HepG2 (cell line): ENCODE measurements around the gene PIEZO1. TPM values are rescaled to one million over a fixed set of nuclear protein-coding genes. Genes with fewer than 3 reads are reported as not detected.

Source experiments
- ATAC-seq: fragments of 200-7000 bp; cut with Tn5 transposase; 3 replicates; pipeline ENCODE4 v1.9.1; 2020; ENCODE audit warnings: mild to moderate bottlenecking, moderate library complexity
- BruUV-seq: library from RNA; stranded (reverse); fragments of 400-500 nt; replicated peaks from 2 replicates; lab custom pipeline; 2021; lab: Mats Ljungman, UMichigan
- CTCF ChIA-PET: fragments of 300-600 bp; formaldehyde crosslinking; extraction: SDS; loops from one replicate; lab custom pipeline; 2021; ENCODE audit warnings: low total read pairs, inconsistent platforms, low intra/inter-chr PET ratio; lab: Yijun Ruan, JAX
- POLR2A ChIA-PET: fragments of 350-600 bp; sonication (Branson Sonifier 250); formaldehyde crosslinking; loops from one replicate; lab custom pipeline; 2020; ENCODE audit warnings: antibody characterized with exemption, inconsistent platforms; lab: Yijun Ruan, JAX
- DNase-seq: peaks from one replicate; pipeline ENCODE4 v3.0.0-alpha.2; 2015; ENCODE audit warnings: low spot score
- FAIRE-seq: peaks from 3 replicates; lab custom pipeline; 2011; peaks lifted over from hg19 to GRCh38; lab: Jason Lieb, UNC
- H2AFZ ChIP-seq: one replicate; pipeline ENCODE4 v1.6.1; 2011; ENCODE audit warnings: low read length, inconsistent platforms
- H3K27ac ChIP-seq: fragments of 300-600 bp; 3 replicates; pipeline ENCODE4 v1.8.0; 2011; ENCODE audit warnings: mixed run types, mild to moderate bottlenecking, mixed read lengths, low read length, inconsistent platforms; ENCODE audit not compliant: insufficient read depth; ENCODE audit errors: extremely low read length
- H3K27me3 ChIP-seq, 2 experiments: fragments of 200-600 bp in 1 of 2; 2 replicates in 1 of 2; 3 replicates in 1 of 2; pipeline versions ENCODE4 v1.6.0 to v1.8.0; 2011; ENCODE audit warnings: low read length in 2 of 2, mild to moderate bottlenecking in 2 of 2, moderate library complexity in 2 of 2, inconsistent platforms in 1 of 2; ENCODE audit not compliant: insufficient read depth in 2 of 2, control insufficient read depth in 1 of 2
- H3K36me3 ChIP-seq, 2 experiments: fragments of 200-600 bp in 1 of 2; replicated peaks in 1 of 2; 2 replicates in 1 of 2; 3 replicates in 1 of 2; pipeline versions ENCODE4 v1.5.1 to v1.8.0; 2011; ENCODE audit warnings: low read length in 2 of 2, inconsistent platforms in 1 of 2; ENCODE audit not compliant: insufficient read depth in 2 of 2, control insufficient read depth in 1 of 2
- H3K4me1 ChIP-seq: 2 replicates; pipeline ENCODE4 v1.5.1; 2012; ENCODE audit warnings: low read length, inconsistent platforms; ENCODE audit not compliant: insufficient read depth
- H3K4me2 ChIP-seq: 2 replicates; pipeline ENCODE4 v1.6.0; 2011; ENCODE audit warnings: low read depth, low read length, inconsistent platforms
- H3K4me3 ChIP-seq, 3 experiments: fragments of 200-600 bp in 1 of 3; sonication (generic), shearing (Covaris generic) in 1 of 3; replicated peaks in 1 of 3; 2 replicates each; pipeline ENCODE4 v1.5.1; 2011 to 2016; ENCODE audit warnings: low read length in 3 of 3, inconsistent platforms in 2 of 3, low read depth in 2 of 3, mild to moderate bottlenecking in 2 of 3, control low read depth in 1 of 3, mixed read lengths in 1 of 3; ENCODE audit not compliant: insufficient read depth in 1 of 3
- H3K79me2 ChIP-seq: one replicate; pipeline ENCODE4 v1.6.1; 2011; ENCODE audit warnings: low read length, inconsistent platforms; ENCODE audit not compliant: insufficient read depth
- H3K9ac ChIP-seq: 2 replicates; pipeline ENCODE4 v1.6.0; 2011; ENCODE audit warnings: mild to moderate bottlenecking, low read depth, low read length, inconsistent platforms; ENCODE audit not compliant: insufficient read depth
- H3K9me3 ChIP-seq: 2 replicates; pipeline ENCODE4 v1.5.1; 2012; ENCODE audit warnings: mild to moderate bottlenecking, low read length
- H4K20me1 ChIP-seq: 2 replicates; pipeline ENCODE4 v1.6.0; 2011; ENCODE audit warnings: inconsistent platforms, mild to moderate bottlenecking, low read length, moderate library complexity; ENCODE audit not compliant: insufficient read depth
- AGO2 ChIP-seq: fragments of 200-400 bp; formaldehyde crosslinking; optimal IDR thresholded peaks from 2 replicates; pipeline ENCODE3; 2017; ENCODE audit warnings: mild to moderate bottlenecking, low read depth, low read length, moderate library complexity
- NFKB2 ChIP-seq: sonication (generic); formaldehyde crosslinking; IDR thresholded peaks from 2 replicates; pipeline ENCODE4 v1.4.0; 2020; ENCODE audit warnings: missing genetic modification reagents, borderline replicate concordance
- PHF20 ChIP-seq: sonication (generic); formaldehyde crosslinking; IDR thresholded peaks from 2 replicates; pipeline ENCODE4 v1.5.0; 2020; ENCODE audit warnings: mild to moderate bottlenecking, missing genetic modification reagents
- POLR2A ChIP-seq, 2 experiments: IDR thresholded peaks; 2 replicates each; pipeline ENCODE4 v1.6.1; 2011; ENCODE audit warnings: low read depth in 2 of 2, low read length in 2 of 2, mild to moderate bottlenecking in 1 of 2, moderate library complexity in 1 of 2; ENCODE audit not compliant: insufficient read depth in 1 of 2
- SOX5 ChIP-seq: IDR thresholded peaks from 2 replicates; pipeline ENCODE4 v1.6.1; 2016; ENCODE audit warnings: borderline replicate concordance
- TFAP4 ChIP-seq: sonication (generic); IDR thresholded peaks from 2 replicates; pipeline ENCODE4 v1.6.1; 2016; ENCODE audit warnings: low read depth, borderline replicate concordance
- TIGD3 ChIP-seq: sonication (generic); formaldehyde crosslinking; IDR thresholded peaks from 2 replicates; pipeline ENCODE4 v1.5.1; 2020; ENCODE audit warnings: mild to moderate bottlenecking, missing genetic modification reagents, borderline replicate concordance
- ZFP37 ChIP-seq: sonication (generic); formaldehyde crosslinking; IDR thresholded peaks from 2 replicates; pipeline ENCODE4 v1.4.0; 2020; ENCODE audit warnings: missing genetic modification reagents, borderline replicate concordance
- ZNF18 ChIP-seq: sonication (generic); formaldehyde crosslinking; IDR thresholded peaks from 2 replicates; pipeline ENCODE4 v1.8.0; 2022; ENCODE audit warnings: mild to moderate bottlenecking, missing genetic modification reagents; ENCODE audit not compliant: insufficient replicate concordance
- ZNF235 ChIP-seq: sonication (generic); formaldehyde crosslinking; IDR thresholded peaks from 2 replicates; pipeline ENCODE4 v1.8.1; 2023; ENCODE audit warnings: mild to moderate bottlenecking, missing genetic modification reagents, borderline replicate concordance
- ZNF264 ChIP-seq: sonication (generic); formaldehyde crosslinking; IDR thresholded peaks from 2 replicates; pipeline ENCODE4 v1.4.0; 2020; ENCODE audit warnings: missing genetic modification reagents
- ZNF780A ChIP-seq: sonication (generic); formaldehyde crosslinking; IDR thresholded peaks from 2 replicates; pipeline ENCODE4 v1.8.0; 2022; ENCODE audit warnings: mild to moderate bottlenecking, missing genetic modification reagents, moderate library complexity
- WGBS: methylation state at CpG from one replicate; pipeline ENCODE4 v1.1.6; 2017; ENCODE audit warnings: low lambda C conversion rate; 5-methylcytosine and 5-hydroxymethylcytosine counted together
- in situ Hi-C: cut with HindIII; loops from 2 replicates; pipeline ENCODE4 v1.10.0; 2017; ENCODE audit warnings: low pct_unique_long_range_greater_than_20kb; ENCODE audit not compliant: extremely low pct_ligation_motif_present
- intact Hi-C: fragments of 100-400 bp; cut with micrococcal nuclease; formaldehyde crosslinking; loops from one replicate; pipeline ENCODE4 v1.10.0; 2022; ENCODE audit not compliant: unreplicated experiment
- polyA plus RNA-seq, 8 experiments: library from polyadenylated mRNA; depleted of rRNA in 3 of 8; stranded (reverse) in 7 of 8; unstranded in 1 of 8; fragments of >200 nt; fragmentation: Illumina TruSeq in 4 of 8; extraction: Trizol in 4 of 8; gene quantifications; 2 replicates each; pipeline versions ENCODE4 v1.2.1 to v1.2.3, GENCODE V29; 2011 to 2016; ENCODE audit warnings: low read depth in 4 of 8, missing spikeins in 1 of 8, mixed read lengths in 1 of 8; ENCODE audit not compliant: insufficient read depth in 1 of 8
- total RNA-seq, 5 experiments: library from RNA; depleted of rRNA; stranded (reverse); fragments of >200 nt; fragmentation: Illumina TruSeq; extraction: Trizol; gene quantifications; 2 replicates each; pipeline ENCODE4 v1.2.3, GENCODE V29; 2016; ENCODE audit warnings: low read depth in 1 of 5

The PIEZO1 gene
- total and polyA plus RNA-seq, 2 of the 13 experiments (the other 11 are each of a cell fraction or from before 2014, with no cell fraction given): 67.9 to 85.0 TPM

DNA sequence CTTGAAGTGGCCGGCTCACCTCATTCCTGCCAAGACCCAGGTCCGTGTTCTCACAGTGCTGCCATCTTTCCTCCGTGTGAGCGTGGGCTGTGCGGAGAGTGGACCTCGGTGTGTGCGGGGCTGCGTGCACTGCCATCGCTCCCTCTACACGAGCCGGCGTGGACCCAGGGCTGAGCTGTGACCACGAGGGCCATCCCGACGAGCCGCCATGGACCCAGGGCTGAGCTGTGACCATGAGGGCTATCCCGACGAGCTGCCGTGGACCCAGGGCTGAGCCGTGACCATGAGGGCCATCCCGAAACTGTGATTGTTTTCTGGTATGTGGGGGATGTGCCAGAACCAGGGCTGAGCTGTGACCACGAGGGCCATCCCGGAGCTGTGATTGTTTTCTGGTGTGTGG lies 113.2 kb downstream of the PIEZO1 start (continued):
- TF ChIP-seq ZFP37 (CRISPR knock-in tag): no peak
- no peak for TF ChIP-seq TFAP4
- TF ChIP-seq AGO2: peak; percentile 37
- no peak for TF ChIP-seq ZNF264
- TF ChIP-seq PHF20 (CRISPR knock-in tag): no peak
- no peak for TF ChIP-seq ZNF18 (CRISPR knock-in tag)
- no peak for TF ChIP-seq TIGD3
- no peak for TF ChIP-seq SOX5 (CRISPR knock-in tag)
- TF ChIP-seq ZNF780A: no peak

DNA sequence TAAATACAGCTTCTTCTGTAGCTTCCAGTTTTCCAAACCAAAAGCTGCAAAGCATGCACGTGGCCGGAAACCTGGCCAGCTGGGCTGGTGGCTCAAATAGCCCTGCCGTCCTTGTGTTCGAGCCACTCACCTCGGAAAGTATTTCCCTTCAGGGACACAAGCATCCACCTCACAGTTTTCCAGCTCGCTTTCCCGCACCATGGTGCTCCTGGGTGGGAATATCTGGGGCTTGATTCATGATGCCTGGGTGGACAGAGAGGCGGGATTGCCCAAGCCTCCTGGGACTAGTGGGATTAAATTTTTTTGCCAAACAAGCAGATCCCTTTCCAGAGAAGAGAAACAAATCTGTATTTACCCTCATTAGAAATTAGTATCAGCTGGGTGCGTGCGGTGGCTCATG lies 115.0 kb downstream of the PIEZO1 start:
- no peaks in the 10 kb centered on the region for H3K27me3 ChIP-seq
- H3K79me2 ChIP-seq: peaks cover 12% of the 10 kb centered on the region
- TF ChIP-seq ZNF235: 0 out of 2 replicates have a peak, but pooled peaks have one; percentile 43
- no peak for TF ChIP-seq NFKB2 (CRISPR knock-in tag)
- peak in 1 of 2 experiments; percentile 31; a peak in 1 of 4 replicates for TF ChIP-seq POLR2A (IDR thresholded peaks at IDR 0.05; ENCODE audit: insufficient read depth in 1 of 2, low read depth in 2 of 2, low read length in 2 of 2)
- H3K9me3 ChIP-seq: no peaks in the 10 kb centered on the region
- no peak for DNase-seq
- no peak overlapping the region for H3K9ac ChIP-seq
- no peak for FAIRE-seq
- ChIA-PET CTCF (no interaction called here), POLR2A (interaction anchor here (1.2 kb wide), 1 partner anchor 100 kb away, joined by 6 read pairs; the partner anchor contains the start of gene ZC3H18)
- in situ Hi-C loops: no loop called here
- no peak for ATAC-seq
- peaks cover 6% of the 10 kb centered on the region for H3K4me1 ChIP-seq
- no peak overlapping the region for H3K4me3 ChIP-seq
- H3K27ac ChIP-seq: no peak overlapping the region
- intact Hi-C loops: no loop called here
- peaks cover 2% of the 10 kb centered on the region; the same call in 1 of the 2 replicates for H4K20me1 ChIP-seq
- BruUV-seq: no TSS peak
- no peak overlapping the region for H2AFZ ChIP-seq
- WGBS: 96% methylated on average over 10 of the region's 10 CpGs
- no peak overlapping the region for H3K4me2 ChIP-seq
- H3K36me3 ChIP-seq: peaks cover 0 to 6% of the 10 kb centered on the region in 2 experiments; a peak in 3 of 5 replicates
